Measurements from ENCODE around the gene PCLO. TPM values are rescaled to one million over a fixed set of nuclear protein-coding genes. Genes with fewer than 3 reads are reported as not detected.

Gene PCLO
- total and polyA plus RNA-seq, 5 experiments from 2014 or later = not detected

DNA sequence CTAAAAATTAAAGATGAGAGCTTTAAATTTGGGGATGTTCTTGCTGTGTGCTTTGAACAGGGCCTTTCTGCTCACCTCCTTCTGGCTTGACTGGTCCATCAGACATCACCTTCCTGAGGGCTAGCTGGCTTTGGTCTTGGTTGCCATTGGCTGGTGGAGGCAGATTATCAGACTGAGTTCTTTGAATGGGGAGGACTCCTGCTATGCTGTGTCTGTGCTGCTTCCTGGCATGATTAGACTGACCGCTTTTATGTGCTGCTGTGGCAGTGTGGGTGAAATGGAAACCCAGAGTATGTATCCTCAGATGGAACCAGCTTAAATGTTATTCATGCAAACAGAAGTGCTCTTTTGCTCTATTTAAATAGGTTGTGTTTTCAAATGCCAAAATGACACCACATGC is 341.6 kb downstream of the PCLO start:
- Mint-ChIP-seq H3K9me3 (peaks cover 0 to 7% (median 0%) of the 10 kb centered on the region in 9 donors), H3K4me1 (no peaks in the 10 kb centered on the region), H3K4me3 (no peak overlapping the region), H3K27ac (no peak overlapping the region), H3K27me3 (no peaks in the 10 kb centered on the region), H3K36me3 (no peaks in the 10 kb centered on the region)
- no peak for DNase-seq
- no peak for ATAC-seq
- POLR2A ChIA-PET = no interaction called here

DNA sequence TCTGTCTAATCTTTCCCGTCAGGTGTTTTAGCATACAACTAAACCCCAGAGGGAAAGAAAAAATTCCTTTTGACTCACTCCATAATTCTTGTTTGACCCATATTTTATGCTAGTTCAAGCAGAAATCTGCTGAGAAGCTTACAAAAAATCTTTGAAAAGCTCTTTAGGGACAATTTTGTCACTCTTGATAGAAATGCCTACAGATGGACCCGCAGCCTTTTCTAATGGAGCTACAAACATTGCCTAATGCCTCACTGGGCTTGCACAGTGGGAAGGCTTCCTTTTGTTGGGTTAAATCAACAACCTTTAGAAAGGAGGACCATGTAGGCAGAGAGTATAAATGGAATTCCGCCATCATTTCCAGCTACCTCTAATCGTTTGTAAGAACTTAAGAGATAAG is 344.5 kb downstream of the PCLO start:
- POLR2A ChIA-PET = no interaction called here
- no peak overlapping the region for H3K4me3 Mint-ChIP-seq
- DNase-seq (no peak), ATAC-seq (no peak)
- no peak overlapping the region for H3K27ac Mint-ChIP-seq
- no peaks in the 10 kb centered on the region for H3K4me1 Mint-ChIP-seq
- H3K36me3 Mint-ChIP-seq = no peaks in the 10 kb centered on the region
- H3K27me3 Mint-ChIP-seq = no peaks in the 10 kb centered on the region
- H3K9me3 Mint-ChIP-seq = peaks cover 0 to 10% (median 0%) of the 10 kb centered on the region in 9 donors

DNA sequence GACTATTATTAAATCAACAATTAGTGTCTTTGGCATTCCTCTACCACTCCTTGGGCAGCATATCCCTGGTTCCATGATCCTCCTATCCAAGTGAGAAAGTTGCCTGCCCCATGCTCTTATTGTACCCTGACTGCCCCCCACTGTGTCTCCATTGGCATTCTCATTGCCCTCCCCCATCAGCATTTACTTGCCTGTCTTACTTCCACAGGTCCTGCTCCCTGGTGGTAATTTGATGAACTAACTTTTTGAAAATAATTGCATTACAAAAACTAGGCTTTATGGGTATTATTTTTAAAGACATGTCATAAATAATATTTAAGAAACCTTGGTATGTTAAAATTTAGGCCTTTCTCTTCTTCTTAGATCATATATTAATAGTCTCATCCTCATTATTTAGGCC is 346.4 kb downstream of the PCLO start:
- Mint-ChIP-seq H3K4me3 (no peak overlapping the region), H3K27ac (no peak overlapping the region), H3K9me3 (peaks cover 0 to 5% (median 0%) of the 10 kb centered on the region in 9 donors), H3K36me3 (no peaks in the 10 kb centered on the region), H3K27me3 (no peaks in the 10 kb centered on the region), H3K4me1 (no peaks in the 10 kb centered on the region)
- POLR2A ChIA-PET = no interaction called here
- ATAC-seq = no peak
- DNase-seq = no peak

DNA sequence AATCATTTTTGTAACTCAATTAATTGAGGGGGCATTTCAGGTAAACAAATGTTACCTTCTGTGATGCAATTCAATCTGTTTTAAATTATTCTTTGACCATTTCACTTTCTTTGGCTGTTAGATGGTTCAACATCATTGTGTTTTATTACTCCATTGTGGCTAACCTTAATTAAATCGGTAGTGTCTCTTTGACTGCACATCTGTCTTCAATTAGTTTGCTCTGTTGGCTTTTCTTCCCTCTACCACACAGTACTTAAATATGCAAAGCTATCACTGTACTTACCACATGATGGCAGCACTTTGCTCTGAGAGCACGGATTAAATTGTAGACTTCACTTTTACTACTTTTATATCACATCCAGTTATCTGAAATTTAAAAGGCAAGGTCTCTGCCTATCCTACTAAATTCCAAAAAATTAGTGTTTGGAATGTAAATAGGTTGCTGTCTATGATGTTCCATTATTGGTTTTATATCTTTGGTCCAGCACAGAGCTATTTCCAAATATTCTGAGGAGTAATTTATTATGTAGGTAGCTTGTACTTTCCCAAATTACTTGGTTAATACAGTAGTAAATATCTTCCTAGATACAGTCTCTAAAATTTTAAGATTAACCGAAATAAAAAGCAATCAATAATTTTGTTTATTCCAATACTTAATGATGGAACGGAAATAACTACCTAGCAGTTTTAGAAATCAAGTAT is 352.0 kb downstream of the PCLO start:
- no peaks in the 10 kb centered on the region for H3K36me3 Mint-ChIP-seq
- DNase-seq = no peak
- H3K27ac Mint-ChIP-seq = no peak overlapping the region
- peaks cover 0 to 3% (median 0%) of the 10 kb centered on the region in 9 donors for H3K9me3 Mint-ChIP-seq
- H3K4me3 Mint-ChIP-seq = no peak overlapping the region
- no peak for ATAC-seq
- H3K27me3 Mint-ChIP-seq = no peaks in the 10 kb centered on the region
- POLR2A ChIA-PET = no interaction called here
- H3K4me1 Mint-ChIP-seq = no peaks in the 10 kb centered on the region

DNA sequence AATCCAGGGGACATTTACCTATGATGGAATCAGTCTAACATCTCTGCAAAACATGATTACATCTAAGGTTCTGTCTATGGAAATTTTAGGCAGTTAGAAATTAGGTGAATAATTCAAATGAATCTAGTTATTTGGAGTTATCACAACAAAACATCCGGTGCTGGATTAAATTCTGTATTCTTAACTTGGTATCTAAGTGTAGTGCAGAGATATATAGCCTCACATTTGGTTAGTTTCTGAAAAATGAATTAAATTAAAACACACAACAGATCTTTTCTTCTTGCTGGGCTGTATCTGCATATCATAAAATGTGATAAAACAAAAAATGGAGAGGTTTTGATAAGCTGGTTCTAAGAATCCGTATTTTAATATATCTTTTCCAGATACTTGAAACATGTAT is 354.1 kb downstream of the PCLO start:
- ATAC-seq (no peak), DNase-seq (no peak)
- H3K4me1 Mint-ChIP-seq = no peaks in the 10 kb centered on the region
- H3K36me3 Mint-ChIP-seq = no peaks in the 10 kb centered on the region
- no peak overlapping the region for H3K4me3 Mint-ChIP-seq
- POLR2A ChIA-PET = no interaction called here
- H3K27ac Mint-ChIP-seq = no peak overlapping the region
- H3K27me3 Mint-ChIP-seq = no peaks in the 10 kb centered on the region
- peaks cover 0 to 3% (median 0%) of the 10 kb centered on the region in 9 donors for H3K9me3 Mint-ChIP-seq

DNA sequence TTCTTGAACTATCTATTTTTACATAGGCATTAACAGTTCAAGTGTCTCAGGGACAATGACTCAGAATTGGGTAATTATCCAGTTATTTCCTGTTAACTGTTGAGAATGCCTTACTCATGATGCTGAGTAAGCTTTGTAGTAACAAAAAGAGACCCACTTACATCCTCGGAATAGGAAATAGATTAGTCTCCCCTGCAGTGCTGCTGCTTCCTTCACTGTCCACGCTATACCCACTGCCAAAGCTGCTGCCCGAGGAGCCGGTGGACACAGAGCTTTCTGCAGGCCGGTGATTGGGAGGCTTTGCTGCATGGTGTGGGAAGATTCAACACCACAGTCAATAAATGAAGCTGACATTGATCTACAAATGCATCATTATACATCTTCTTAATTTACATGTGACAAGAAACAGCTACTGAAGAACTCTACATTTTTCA is 357.1 kb downstream of the PCLO start:
- no peaks in the 10 kb centered on the region for H3K9me3 Mint-ChIP-seq

DNA sequence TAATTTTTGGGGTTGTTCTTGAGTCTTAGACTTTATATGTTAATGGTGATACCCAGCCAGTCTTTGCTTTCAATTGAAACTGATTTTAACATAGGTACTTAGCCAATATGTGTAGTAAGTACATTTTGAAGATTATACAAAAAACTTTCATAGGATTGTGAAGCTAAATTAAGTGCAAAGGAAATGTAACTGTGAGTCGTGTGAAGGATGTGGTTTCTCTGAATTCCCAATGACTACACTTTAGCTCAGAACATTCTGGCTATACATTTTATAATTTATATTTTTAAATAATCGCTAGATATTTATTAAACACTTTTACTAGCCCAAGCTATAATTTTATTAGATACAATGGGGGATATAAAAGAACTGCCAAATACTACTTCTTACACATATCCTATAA is 359.3 kb downstream of the PCLO start:
- Mint-ChIP-seq H3K27ac (no peak overlapping the region), H3K4me1 (no peaks in the 10 kb centered on the region), H3K27me3 (no peaks in the 10 kb centered on the region), H3K4me3 (no peak overlapping the region), H3K9me3 (no peaks in the 10 kb centered on the region), H3K36me3 (no peaks in the 10 kb centered on the region)
- POLR2A ChIA-PET = no interaction called here
- DNase-seq (no peak), ATAC-seq (no peak)

More for the DNA sequence above, 357.1 kb downstream of the PCLO start:
- ATAC-seq (no peak), DNase-seq (no peak)
- no peaks in the 10 kb centered on the region for H3K36me3 Mint-ChIP-seq
- no peaks in the 10 kb centered on the region for H3K27me3 Mint-ChIP-seq
- no peak overlapping the region for H3K4me3 Mint-ChIP-seq
- no peak overlapping the region for H3K27ac Mint-ChIP-seq
- POLR2A ChIA-PET = no interaction called here
- H3K4me1 Mint-ChIP-seq = no peaks in the 10 kb centered on the region

DNA sequence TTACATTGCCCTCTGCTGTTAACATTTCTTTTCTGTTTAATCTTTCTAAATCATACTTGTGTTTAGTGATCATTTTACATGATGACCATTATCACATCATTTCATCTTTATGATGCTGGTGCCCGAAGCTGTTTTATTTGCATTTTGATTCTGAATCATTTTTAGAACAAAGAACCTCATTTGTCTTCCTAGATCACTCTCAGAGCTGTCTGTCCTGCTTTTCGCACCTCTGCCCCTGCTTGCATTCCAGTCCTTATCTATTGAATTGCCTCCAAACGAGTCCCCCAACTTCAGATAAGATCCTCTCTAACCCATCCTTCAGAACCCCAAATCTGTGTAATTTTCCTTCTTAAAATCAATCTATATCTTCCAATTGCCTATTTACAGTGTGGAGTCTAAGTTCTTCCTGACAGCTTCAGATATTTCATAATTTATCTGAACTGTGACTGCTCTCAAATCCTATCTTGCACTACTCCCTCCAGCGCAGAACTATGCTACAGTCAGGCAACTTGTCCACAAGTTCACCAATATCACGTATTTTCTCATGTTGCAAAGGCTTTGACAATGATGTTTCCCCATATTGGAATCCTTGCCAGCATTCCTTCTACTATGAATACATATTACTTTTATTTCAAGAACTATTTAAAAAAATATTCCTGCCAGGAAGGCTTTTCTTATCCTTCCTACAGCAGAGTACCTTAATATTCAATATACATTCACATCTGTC is 372.6 kb downstream of the PCLO start:
- POLR2A ChIA-PET = no interaction called here
- ATAC-seq = no peak
- H3K36me3 Mint-ChIP-seq = no peaks in the 10 kb centered on the region
- no peaks in the 10 kb centered on the region for H3K4me1 Mint-ChIP-seq
- no peaks in the 10 kb centered on the region for H3K27me3 Mint-ChIP-seq
- no peak overlapping the region for H3K4me3 Mint-ChIP-seq
- DNase-seq = no peak
- H3K9me3 Mint-ChIP-seq = peaks cover 0 to 10% (median 2%) of the 10 kb centered on the region in 9 donors
- no peak overlapping the region for H3K27ac Mint-ChIP-seq

DNA sequence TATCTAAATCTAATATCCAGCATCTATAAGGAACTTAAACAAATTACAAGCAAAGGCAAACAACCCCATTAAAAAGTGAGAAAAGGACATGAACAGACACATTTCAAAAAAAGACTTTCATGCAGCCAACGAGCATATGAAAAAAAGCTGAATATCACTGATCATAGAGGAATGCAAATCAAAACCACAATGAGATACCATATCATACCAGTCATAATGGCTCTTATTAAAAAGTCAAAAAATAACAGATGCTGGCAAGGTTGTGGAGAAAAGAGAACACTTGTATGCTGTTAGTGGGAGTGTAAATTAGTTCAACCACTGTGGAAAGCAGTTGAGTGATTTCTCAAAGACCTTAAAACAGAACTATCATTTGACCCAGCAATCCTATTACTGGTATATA is 384.7 kb downstream of the PCLO start:
- H3K36me3 Mint-ChIP-seq = no peaks in the 10 kb centered on the region
- no peaks in the 10 kb centered on the region for H3K27me3 Mint-ChIP-seq
- H3K4me3 Mint-ChIP-seq = no peak overlapping the region
- POLR2A ChIA-PET = no interaction called here
- DNase-seq = no peak
- H3K9me3 Mint-ChIP-seq = no peaks in the 10 kb centered on the region
- H3K4me1 Mint-ChIP-seq = no peaks in the 10 kb centered on the region
- no peak for ATAC-seq
- H3K27ac Mint-ChIP-seq = no peak overlapping the region

DNA sequence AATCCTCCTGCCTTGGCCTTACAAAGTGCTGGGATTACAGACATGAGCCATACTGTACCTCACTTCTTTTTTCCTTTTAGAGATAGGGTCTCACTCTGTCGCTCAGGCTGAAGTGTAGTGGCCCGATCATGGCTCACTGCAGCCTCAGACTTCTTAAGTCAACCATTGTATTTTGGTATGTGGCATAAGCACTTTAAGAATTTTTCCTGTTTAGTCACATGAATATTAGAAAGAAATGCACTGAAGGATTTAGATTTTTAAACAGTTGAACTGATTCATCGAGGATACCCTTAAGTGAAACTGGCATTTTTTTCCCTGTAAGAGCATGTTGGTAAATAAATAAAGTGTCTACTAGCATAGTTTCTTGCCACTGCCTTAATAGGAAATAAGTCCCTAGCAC is 399.8 kb downstream of the PCLO start:
- Mint-ChIP-seq H3K27me3 (peaks cover 0 to 10% (median 2%) of the 10 kb centered on the region in 5 donors), H3K4me1 (no peaks in the 10 kb centered on the region), H3K27ac (no peak overlapping the region), H3K9me3 (peaks cover 0 to 6% (median 0%) of the 10 kb centered on the region in 9 donors), H3K4me3 (no peak overlapping the region), H3K36me3 (no peaks in the 10 kb centered on the region)
- POLR2A ChIA-PET = no interaction called here
- DNase-seq = no peak
- no peak for ATAC-seq

DNA sequence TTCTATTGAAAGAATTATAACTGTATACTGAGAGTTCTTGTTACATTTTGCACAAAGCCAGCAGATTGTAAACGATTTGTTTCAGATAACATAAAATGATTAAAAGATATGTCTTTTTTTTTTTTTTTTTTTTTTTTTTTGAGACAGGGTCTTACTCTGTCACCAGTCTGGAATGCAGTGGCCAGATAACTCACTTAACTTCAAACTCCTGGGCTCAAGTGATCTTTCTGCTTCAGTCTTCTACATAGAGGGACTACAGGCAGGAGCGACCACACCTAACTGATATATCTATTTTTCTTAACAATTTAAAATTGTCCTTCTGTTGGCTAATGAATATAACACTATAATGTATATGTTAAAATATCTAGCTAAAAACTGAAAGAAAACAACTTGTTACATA is 401.9 kb downstream of the PCLO start:
- no peak overlapping the region for H3K4me3 Mint-ChIP-seq

DNA sequence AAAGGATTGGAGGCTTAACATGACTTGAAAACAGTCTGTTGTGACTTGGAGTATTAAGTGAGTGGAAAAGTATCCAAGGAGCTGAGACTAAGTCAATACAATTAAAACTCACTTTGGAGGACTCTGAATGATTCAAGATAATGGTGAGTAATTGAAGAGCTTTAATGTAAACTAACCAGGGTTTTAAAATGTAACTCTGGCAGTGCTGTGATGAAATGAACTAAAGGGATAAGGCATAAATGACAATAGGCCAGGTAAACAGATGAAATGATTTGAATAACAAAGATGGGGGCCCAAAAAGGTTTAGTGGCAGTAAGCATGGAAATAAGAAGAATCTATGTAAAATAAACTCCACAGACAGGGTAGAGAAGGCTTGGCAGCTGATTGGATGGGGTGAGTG is 402.6 kb downstream of the PCLO start:
- DNase-seq (no peak), ATAC-seq (no peak)
- no peak overlapping the region for H3K4me3 Mint-ChIP-seq
- no peaks in the 10 kb centered on the region for H3K4me1 Mint-ChIP-seq
- peaks cover 0 to 6% (median 0%) of the 10 kb centered on the region in 9 donors for H3K9me3 Mint-ChIP-seq
- H3K27ac Mint-ChIP-seq = no peak overlapping the region
- POLR2A ChIA-PET = no interaction called here
- no peaks in the 10 kb centered on the region for H3K36me3 Mint-ChIP-seq
- H3K27me3 Mint-ChIP-seq = peaks cover 0 to 10% (median 2%) of the 10 kb centered on the region in 5 donors

More for the DNA sequence above, 401.9 kb downstream of the PCLO start:
- H3K27me3 Mint-ChIP-seq = peaks cover 0 to 10% (median 2%) of the 10 kb centered on the region in 5 donors
- no peak overlapping the region for H3K27ac Mint-ChIP-seq
- H3K36me3 Mint-ChIP-seq = no peaks in the 10 kb centered on the region
- peaks cover 0 to 6% (median 0%) of the 10 kb centered on the region in 9 donors for H3K9me3 Mint-ChIP-seq
- POLR2A ChIA-PET = no interaction called here
- no peak for ATAC-seq
- no peaks in the 10 kb centered on the region for H3K4me1 Mint-ChIP-seq
- DNase-seq = no peak

DNA sequence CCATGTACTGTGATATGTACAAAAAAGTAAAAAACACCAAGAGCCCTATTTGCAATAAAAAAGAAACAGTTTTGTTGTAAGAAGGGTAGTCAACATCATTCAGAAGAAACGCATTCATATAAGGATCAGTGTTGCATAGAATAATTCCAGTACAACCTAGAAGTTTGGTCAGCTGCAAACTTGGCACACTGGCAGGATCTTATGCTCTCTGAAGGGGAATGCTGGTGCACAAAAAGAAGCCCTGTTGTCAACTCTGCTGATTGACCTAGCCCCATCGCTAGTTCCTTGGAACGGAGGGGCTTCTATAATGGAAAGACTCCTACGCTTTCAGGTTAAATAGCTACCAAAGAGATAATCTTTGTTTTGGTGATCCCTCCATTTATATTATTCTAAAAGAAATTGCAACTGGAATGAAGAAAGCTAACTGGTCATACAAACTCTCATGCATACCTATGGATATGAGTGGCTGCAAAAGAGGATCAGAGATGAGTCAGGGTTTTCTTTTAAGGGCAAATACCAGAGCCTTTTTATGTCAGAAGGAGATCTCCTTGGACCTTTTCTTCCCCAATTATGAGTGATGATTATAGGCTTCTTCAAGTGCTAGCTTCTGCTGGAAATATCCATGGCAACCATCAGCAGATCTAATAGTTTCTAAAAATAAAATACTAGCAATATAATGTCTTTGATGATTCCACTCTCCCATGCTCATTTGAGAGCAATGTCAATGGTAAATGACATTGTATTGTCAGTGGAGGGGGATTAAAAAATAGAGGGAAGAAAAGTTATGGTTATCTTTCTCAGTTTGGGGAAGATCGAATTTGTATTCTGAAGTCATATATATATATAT is 406.8 kb downstream of the PCLO start:
- H3K4me1 Mint-ChIP-seq = no peaks in the 10 kb centered on the region
- POLR2A ChIA-PET = no interaction called here
- no peak for ATAC-seq
- no peaks in the 10 kb centered on the region for H3K36me3 Mint-ChIP-seq
- H3K9me3 Mint-ChIP-seq = no peaks in the 10 kb centered on the region
- H3K4me3 Mint-ChIP-seq = no peak overlapping the region
- H3K27me3 Mint-ChIP-seq = peaks cover 0 to 7% (median 0%) of the 10 kb centered on the region in 5 donors
- no peak overlapping the region for H3K27ac Mint-ChIP-seq
- no peak for DNase-seq

All from naive thymus-derived CD8-positive, alpha-beta T cell (primary cell).